Right renal cortex interstitium (tissue), 3 donors: ENCODE measurements around the gene SQSTM1. TPM values are rescaled to one million over a fixed set of nuclear protein-coding genes. Genes with fewer than 3 reads are reported as not detected.
"Not testable (repeated sequence)": the region's sequence is repeated elsewhere in the genome, so short reads cannot be mapped to it uniquely, and the experiment has no call there.

ENCODE experiments used
- DNase-seq, 3 donors: peaks; one replicate each; pipeline ENCODE4 v3.0.0-alpha.2; 2013; ENCODE audit warnings: low read depth in 3 of 3, low spot score in 2 of 3
- polyA plus RNA-seq, 3 donors: library from polyadenylated mRNA; unstranded; fragments of 120-200 nt; gene quantifications; one replicate each; pipeline ENCODE4 v1.2.1, GENCODE V29; 2013; ENCODE audit not compliant: insufficient read length in 3 of 3

The SQSTM1 gene
- 10 to 100 TPM; 85.1 to 96.5 (median 86.4) TPM for polyA plus RNA-seq

DNA sequence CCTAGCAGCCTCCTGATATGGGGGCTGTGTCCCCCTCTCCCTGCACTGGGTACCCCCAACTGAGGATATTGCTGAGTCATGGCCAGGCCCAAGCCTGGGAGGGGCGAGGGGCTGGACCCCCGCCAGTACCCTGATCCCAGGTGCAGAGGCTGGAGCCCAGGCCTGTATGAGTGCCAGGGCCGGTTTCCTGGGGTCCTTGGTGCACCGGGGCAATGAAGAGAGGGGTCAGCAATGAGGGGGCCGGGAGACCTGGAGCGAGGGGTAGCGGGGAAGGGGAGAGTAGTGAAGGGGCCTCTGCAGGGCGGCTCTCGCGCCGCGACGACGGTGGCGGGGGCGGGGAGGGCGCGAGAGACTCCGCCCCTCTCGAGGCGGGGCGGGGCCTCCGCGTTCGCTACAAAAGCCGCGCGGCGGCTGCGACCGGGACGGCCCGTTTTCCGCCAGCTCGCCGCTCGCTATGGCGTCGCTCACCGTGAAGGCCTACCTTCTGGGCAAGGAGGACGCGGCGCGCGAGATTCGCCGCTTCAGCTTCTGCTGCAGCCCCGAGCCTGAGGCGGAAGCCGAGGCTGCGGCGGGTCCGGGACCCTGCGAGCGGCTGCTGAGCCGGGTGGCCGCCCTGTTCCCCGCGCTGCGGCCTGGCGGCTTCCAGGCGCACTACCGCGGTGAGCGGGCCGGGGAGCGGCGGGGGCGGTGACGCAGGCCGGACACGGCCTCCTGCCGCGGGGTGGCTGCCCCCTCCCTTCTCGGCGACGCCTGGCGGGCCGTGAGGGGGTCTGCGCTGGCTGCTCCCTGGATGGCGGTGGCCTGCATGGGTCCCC is at the start of gene SQSTM1:
Gene SQSTM1, plus strand, starts transcription at position 423 of the 815 bp plus-strand sequence. Its CDS starts 32 bp downstream, at position 455.
- DNase-seq = peak in 1 of 3 donors; percentile 82

DNA sequence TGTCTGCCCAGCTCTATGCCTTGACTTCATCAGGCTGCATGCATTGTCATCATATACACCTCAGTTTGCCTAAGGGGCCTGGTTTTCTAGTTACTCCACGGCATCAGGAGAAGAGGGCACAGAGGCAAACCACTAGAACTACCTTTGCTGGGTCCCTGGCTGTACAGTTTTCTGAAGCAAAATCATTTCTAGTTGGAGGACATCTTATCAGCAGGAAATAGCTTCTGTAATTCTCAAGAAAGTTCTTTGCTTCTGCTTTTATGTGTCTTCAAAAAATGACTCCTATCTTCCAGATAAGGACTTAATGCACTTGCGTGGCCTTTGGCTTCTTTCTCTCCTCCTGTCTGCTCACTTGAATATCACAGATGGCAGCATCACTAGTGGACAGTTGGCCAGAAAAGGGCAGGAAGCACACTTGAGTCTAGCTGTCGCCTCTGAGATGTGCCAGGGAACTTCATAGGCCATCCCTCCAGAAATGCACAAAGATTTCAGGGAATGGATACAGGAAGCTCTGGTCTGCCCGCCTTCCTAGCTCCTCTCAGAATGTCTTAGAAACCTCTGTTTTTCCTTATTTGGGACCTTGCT is 49.3 kb upstream of the SQSTM1 start:
- no peak for DNase-seq

DNA sequence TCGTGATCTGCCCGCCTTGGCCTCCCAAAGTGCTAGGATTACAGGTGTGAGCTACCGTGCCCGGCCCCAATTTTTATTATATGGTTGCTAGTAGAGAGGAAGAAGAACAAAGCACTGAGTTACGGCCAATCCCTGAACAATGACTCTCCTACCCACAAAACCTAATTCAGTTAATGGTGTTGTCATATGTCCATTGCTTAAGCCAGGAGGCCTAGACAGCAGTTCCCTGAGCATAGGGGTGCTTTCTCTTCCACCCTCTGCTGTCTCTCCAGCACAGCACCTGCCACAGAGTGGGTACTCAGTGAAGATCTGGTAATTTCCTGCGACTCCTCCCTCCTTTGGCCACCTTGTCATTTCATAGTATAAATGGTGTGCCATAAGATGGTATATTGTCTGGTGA is 48.4 kb upstream of the SQSTM1 start:
- DNase-seq = no peak

DNA sequence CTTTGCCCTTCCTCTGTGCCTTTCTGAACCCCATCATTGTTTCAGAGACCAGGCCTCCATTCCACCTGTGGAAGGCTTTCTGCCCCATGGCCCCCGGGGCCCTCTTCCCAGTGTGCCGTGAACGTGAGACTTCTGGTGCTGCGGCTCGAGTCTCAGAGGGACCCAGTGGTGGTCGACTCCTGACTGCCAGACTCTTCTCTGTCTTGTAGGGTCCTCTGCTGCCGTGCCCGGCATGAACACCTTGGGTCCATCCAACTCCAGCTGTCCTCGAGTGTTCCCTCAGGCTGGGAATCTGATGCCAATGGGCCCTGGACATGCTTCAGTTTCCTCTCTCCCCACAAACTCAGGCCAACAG is 47.0 kb upstream of the SQSTM1 start:
- DNase-seq = no peak

DNA sequence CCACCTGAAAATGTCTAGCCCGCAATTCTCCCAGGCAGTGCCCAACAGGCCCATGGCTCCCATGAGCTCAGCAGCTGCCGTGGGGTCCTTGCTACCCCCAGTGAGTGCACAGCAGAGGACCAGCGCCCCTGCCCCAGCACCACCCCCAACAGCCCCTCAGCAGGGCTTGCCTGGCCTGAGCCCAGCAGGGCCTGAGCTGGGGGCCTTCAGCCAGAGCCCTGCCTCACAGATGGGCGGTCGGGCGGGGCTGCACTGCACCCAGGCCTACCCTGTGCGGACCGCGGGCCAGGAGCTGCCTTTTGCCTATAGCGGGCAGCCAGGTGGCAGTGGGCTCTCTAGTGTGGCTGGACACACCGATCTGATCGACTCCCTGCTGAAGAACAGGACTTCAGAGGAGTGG is 46.3 kb upstream of the SQSTM1 start:
- DNase-seq = no peak

DNA sequence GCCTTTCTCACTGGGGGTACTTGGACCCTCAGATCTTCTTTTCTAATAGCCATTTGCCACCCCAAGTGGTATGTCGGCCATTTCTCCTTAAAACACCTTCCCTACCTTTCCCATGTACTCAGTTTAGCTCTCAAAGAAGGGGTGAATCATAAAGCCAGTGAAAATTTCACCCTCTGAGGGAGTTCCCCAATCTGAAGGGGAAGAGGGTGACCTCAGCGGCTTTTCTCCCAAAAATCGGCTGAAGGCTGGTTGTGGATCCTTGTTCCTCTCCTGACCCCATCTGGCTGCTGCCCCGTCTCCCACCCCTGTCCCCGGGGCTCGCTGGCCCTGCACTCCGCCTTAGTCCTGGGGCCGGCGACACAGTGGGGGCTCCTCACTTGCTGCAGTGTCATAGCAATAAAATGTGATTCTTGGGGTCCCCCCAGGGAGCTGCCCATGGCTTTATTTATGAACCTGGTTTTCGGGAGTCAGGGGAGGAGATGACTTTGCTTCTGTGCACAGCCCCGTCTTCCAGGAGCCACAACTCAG is 44.2 kb upstream of the SQSTM1 start:
- no peak for DNase-seq

DNA sequence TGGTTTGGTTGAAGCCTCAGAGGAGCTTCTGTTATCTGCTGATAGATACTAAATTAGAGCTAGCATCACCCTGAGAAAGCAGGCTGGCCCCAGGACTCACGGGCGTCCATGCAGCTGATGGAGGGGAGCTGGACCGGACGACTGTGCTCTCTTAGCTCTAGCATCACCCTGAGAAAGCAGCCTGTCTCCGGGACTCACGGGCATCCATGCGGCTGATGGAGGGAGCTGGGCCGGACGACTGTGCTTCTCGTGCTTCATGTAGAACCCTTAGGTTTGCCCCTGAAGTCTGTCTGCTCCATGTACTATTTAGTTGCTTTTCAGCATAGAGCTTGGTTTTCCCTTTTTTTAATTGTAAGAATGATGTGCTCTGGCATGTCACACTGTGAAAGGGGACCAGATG is 43.2 kb upstream of the SQSTM1 start:
- DNase-seq = no peak

DNA sequence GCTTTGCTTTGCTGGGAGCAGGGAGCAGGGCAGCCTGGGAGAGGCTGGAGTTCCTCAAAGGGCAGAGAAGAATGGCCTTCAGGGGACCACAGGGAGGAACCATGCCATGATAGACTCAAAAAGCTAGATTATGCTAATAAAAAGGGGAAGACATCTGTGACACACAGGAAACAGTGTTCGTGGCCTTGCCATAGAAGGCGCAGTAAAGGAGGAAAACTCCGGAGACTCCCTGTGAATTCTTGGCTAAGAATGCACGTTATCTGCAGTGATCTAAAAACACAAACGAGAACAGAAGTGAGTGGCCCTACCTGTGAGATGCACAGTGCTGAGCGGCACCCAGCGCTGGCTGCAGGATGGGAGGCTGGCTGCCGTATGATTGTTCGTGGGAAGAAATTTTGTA is 42.8 kb upstream of the SQSTM1 start:
- DNase-seq = no peak

DNA sequence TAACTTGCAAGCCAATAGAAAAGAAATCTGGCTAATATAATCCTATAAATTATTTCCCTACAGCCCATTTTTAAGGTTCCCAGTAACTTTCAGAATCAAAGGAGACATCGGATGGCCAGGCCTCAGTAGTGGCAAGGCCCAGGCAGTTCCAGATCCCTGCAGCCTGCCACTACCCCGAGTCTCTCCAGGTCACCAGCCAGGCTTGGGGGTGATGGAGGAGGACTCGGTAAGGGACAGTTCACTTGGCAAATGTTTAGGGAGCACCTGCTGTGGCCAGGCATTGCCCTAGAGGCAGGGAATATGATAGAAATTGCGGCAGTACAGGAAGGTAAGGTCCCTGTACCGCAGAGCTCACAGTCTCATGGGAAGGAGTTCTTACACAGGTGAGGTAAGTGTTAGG is 42.1 kb upstream of the SQSTM1 start:
- DNase-seq = no peak

DNA sequence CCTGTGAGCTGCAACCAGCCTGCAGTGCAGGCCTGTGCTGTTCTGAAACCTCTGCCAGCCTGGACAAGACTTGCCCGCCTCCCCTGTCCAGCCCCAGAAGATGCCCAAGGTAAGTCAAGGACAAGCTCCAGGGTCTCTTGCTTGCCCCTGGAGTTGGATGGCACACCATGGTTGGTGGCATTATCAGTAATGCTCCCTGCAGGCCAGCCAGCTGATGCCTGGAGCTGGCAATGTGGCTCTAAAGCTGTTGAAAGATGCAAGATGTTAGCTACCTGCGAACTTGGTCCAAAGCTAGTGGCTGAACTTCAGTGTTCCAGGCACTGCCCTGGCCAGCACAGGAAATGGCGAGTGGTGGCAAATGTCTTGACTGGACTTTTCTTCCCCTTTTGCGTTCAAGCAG is 40.9 kb upstream of the SQSTM1 start:
- DNase-seq = no peak

DNA sequence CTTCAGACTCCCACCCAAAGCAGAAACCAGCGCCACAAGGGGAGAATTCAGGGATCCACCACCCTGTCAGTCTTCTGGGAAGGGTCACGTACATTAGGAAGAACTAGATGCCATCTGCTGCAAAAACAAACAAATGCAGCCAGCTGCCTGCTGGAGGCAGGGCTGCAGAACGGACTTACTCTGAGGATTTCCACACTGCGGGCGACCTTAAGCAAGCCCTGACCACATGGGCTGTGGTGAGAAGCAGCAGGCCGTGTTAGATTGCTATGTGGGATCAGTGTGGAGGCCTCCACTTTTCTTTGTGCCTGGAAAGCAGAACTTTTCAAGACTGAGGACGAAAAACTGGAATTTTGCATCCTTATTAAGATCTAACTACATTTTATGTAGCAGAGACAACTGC is 40.3 kb upstream of the SQSTM1 start:
- DNase-seq = no peak

DNA sequence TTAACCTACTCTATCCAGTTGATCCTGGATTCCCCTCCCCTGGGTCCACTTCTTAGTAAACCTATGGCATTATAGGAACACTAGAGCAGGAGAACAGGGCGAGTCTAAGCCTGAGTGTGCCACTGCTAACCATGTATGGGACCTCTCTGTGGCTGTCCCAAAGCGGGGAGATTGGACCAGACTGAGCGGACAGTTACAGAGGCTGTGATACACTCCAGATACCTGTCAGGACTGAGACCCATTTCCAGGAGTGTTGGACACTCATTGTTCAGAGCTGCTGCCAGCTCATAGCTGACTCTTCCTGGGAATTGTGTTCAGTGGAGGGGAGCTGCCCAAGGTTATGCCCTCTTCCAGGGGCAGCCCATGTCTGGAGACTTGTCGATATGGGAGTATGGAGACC is 38.9 kb upstream of the SQSTM1 start:
- DNase-seq = no peak

DNA sequence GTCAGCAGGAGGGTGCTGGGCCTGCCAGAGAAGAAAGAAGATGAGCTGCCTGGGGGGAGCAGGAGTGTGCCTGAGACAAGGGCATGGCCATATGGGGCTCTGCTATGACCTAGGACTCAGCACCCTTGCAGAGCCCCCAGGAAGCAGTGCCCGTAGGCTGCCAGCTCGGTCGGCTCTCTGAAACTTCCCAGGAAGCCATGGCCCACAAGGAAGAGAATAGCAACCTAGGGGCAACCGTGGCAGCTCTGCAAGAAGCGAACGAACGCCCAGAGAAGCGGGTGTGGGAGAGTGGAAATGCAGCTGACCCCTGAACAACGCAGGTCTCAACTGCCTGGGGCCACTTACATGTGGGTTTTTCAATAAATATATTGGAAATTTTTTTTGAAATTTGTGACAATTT is 37.6 kb upstream of the SQSTM1 start:
- DNase-seq = no peak

DNA sequence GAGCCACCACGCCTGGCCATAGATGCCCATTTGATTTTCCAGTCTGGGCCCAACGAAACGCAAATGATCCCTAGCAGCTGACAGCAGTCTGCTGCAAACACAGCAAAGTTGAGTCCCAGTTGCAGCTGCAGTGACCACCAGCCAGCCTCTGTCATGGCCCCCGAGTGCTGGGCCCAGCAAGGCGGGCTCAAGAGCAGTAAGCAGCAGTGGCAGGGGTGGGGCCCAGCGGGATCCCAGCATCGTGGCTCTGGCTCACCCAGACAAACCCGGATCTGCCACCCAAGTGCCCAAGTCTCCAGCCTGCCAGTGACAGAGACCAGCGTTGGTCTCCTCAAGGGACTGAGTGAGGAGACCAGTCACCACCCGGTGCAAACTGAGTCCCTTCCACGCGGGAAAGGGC is 33.8 kb upstream of the SQSTM1 start:
- DNase-seq = no peak

DNA sequence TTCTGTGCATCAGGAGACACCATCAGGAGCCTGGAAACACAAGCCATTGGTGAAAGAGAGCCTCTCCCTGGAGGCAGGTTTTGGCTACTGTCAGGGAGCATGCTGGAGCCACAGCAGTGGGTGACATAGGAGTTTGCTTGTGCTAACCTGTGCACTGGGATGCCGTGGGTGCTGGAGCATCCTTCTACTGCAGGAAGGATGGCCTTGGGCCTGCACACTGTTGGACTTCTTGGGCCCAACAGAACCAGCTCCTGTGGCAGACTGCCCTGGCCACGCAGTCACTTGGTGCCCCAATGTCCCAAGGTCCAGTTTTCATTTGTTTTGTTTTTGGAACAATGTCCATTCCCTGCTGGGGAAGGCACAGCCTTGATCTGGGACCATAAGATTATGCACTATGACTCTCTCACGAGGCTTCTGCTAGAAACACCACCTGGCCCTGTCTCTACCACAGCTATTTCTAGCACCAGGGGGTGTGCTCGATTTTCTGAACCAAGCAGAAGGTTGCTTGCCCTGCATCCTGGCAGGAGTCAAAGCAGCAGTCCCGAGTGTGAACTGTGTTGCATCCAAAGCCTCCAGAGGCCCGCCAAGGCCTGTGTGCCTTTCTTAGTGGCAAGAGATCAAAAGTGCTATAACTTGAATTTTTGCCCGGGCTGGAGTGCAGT is 32.4 kb upstream of the SQSTM1 start:
- no peak for DNase-seq

DNA sequence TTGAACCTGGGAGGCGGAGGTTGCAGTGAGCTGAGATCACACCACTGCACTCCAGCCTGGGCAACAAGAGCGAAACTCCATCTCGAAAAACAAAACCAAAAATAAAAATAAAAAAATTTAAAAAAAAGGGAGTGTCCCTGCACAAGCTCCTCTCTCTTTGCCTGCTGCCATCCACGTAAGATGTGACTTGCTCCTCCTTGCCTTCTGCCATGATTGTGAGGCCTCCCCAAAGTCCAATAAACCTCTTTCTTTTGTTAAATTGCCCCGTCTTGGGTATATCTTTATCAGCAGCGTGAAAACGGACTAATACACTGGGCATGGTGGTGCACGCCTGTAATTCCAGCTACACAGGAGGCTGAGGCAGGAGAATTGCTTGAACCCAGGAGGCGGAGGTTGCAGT is 31.4 kb upstream of the SQSTM1 start:
- DNase-seq = not testable (repeated sequence)

DNA sequence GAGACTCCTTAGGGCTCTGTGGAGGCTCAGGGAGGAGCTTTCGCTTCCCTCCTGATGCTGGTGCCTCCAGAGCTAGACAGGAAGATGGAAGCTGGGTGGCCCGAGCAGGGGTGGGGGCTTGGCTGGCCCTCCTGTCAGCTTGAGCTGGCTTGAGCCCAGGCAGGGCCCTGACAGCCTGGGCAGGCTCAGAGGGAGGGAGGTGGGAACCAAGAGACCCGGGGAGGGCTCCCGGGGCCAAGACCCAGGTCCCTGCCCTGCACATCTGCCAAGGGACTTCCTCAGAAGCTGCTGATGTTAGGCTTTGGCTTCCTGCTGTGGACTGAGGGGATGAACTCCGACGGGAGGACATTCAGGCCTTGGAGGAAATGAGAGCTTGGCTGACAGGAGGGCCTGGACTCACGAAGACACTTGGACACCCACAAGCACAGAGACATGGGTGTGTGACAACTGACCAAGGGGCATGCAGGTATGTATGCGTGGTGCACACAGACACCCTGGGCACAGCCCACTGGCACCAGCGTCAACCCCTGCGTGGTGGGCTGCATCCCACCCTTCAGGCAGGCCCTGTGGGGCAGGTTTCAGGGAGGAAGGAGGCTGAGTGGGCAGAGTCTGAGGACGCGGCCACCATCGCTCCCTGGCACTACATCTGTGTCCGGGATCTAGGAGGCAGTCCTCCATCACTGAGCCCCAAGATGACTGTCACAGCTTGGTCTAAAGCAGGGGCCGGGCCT is 28.7 kb upstream of the SQSTM1 start:
- no peak for DNase-seq

DNA sequence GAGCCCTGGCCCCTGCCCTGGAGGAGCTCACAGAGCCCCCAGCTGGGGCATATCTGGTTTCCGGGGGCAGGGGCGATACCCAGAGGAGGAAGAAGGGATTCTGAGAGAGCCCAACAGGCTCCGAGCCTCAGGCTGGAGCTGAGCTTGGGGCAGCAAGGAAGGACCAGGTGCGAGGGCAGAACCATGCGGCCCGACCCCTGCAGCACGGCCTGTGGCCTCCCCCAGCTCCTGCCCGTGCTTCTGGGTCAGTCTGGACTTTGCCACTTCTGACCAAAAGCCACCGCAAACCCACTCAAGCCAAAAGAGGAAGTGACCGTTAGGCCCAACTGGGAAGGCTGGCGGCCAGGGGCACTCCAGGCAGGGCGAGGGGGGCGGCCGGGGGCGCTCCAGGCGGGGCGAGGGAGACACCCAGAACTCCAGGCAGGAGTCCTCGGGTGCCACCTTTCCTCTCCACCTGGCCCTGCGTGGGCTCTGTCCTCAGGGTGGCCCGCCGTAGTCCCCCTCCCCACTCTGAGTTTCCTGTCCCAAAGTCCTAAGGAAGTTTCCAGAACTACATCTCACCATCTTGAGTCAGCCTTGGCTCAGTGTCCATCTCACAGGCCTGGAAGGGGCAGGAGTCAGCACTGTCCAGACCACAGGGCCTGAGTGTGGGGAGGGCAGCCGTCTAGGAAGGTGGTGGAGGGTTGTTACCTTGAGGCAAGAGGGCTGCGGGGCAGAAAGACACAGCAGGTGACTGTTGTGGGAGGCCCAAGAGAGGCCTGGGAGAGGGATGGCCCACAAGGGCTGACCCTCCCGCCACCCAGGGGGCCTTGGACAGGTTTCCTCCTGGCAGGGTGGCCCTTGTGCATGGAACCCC is 27.9 kb upstream of the SQSTM1 start:
- DNase-seq = no peak

DNA sequence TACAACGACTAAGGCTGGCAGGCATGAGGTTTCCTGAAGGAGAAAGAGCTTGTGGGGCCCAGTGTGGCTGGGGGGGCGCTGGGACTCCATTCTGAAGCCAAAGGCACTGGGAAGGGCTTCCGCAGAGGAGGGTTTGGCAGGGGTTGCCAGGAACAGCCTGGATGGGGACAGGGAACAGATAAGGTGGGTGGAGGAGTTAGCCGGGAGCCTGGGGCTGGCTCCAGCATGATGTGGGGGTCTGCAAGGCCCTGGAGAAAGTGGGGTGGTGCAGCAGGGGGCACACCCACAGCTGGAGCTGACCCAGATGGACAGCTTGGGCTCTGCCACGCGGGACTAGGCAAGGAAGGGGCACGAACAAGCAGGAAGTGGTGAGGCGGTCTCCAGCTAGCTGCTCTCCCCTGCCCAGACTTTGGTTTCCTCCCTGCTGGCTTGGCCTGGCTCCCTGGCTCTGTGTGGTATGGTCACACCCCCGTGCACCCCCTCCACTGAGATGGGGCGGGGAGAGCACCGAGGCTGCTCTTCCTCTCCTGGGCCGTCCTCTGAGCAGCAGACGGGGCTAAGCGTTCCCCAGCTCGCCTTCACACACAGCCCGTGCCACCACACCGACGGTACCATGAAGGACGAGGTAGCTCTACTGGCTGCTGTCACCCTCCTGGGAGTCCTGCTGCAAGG is 27.1 kb upstream of the SQSTM1 start, which contains the start of gene LTC4S:
Gene LTC4S, plus strand, starts transcription at position 519 of the 672 bp plus-strand sequence. Its CDS starts 95 bp downstream, at position 614.
- no peak for DNase-seq
